HepG2 (cell line): ENCODE measurements around the gene PAIP1. TPM values are rescaled to one million over a fixed set of nuclear protein-coding genes. Genes with fewer than 3 reads are reported as not detected.
A peak's percentile ranks its signal among the peaks of the same experiment; 100 is the strongest.

ENCODE experiments used
- ARID5B ChIP-seq: IDR thresholded peaks from 2 replicates; pipeline ENCODE4 v1.4.0; 2020; ENCODE audit warnings: mild to moderate bottlenecking, missing genetic modification reagents
- CBX5 ChIP-seq: sonication (generic); formaldehyde crosslinking; IDR thresholded peaks from 2 replicates; pipeline ENCODE4 v1.4.0; 2020; ENCODE audit warnings: missing genetic modification reagents, borderline replicate concordance
- HCFC1 ChIP-seq: fragments of 150-350 bp; IDR thresholded peaks from 2 replicates; pipeline ENCODE4 v1.6.1; 2014; ENCODE audit warnings: low read depth, low read length
- NFYC ChIP-seq: IDR thresholded peaks from 2 replicates; pipeline ENCODE4 v1.6.1; 2016; ENCODE audit warnings: missing genetic modification reagents, missing compliant biosample characterization
- NR2F6 ChIP-seq, 2 experiments: IDR thresholded peaks; 2 replicates each; pipeline ENCODE4 v1.6.1; 2016; ENCODE audit warnings: antibody characterized with exemption in 1 of 2, mild to moderate bottlenecking in 1 of 2
- PHF20 ChIP-seq: sonication (generic); formaldehyde crosslinking; IDR thresholded peaks from 2 replicates; pipeline ENCODE4 v1.5.0; 2020; ENCODE audit warnings: mild to moderate bottlenecking, missing genetic modification reagents
- POGZ ChIP-seq: sonication (generic); formaldehyde crosslinking; IDR thresholded peaks from 2 replicates; pipeline ENCODE4 v1.4.0; 2020; ENCODE audit warnings: mild to moderate bottlenecking, missing genetic modification reagents
- POLR2A ChIP-seq, 2 experiments: IDR thresholded peaks; 2 replicates each; pipeline ENCODE4 v1.6.1; 2011; ENCODE audit warnings: low read depth in 2 of 2, low read length in 2 of 2, mild to moderate bottlenecking in 1 of 2, moderate library complexity in 1 of 2; ENCODE audit not compliant: insufficient read depth in 1 of 2
- SOX13 ChIP-seq, 3 experiments: fragments of 450-650 bp in 1 of 3; sonication (generic) in 1 of 3; formaldehyde crosslinking in 1 of 3; IDR thresholded peaks in 2 of 3; conservative IDR thresholded peaks in 1 of 3; 2 replicates each; pipeline versions ENCODE4 v1.5.0 to v1.6.1; 2016 to 2020; ENCODE audit warnings: antibody characterized with exemption in 1 of 3, mild to moderate bottlenecking in 1 of 3, missing compliant biosample characterization in 1 of 3, missing genetic modification reagents in 1 of 3, moderate library complexity in 1 of 3
- THAP11 ChIP-seq: IDR thresholded peaks from 2 replicates; pipeline ENCODE4 v1.6.1; 2016; ENCODE audit warnings: missing biosample characterization, missing genetic modification reagents
- THAP7 ChIP-seq: sonication (generic); formaldehyde crosslinking; IDR thresholded peaks from 2 replicates; pipeline ENCODE4 v1.8.1; 2023; ENCODE audit warnings: mild to moderate bottlenecking, missing genetic modification reagents
- ZNF251 ChIP-seq: sonication (generic); formaldehyde crosslinking; IDR thresholded peaks from 2 replicates; pipeline ENCODE4 v1.9.0; 2021; ENCODE audit warnings: mild to moderate bottlenecking, missing genetic modification reagents
- ZNF543 ChIP-seq: sonication (generic); formaldehyde crosslinking; IDR thresholded peaks from 2 replicates; pipeline ENCODE4 v1.4.0; 2020; ENCODE audit warnings: mild to moderate bottlenecking, missing genetic modification reagents
- ZNF646 ChIP-seq: sonication (generic); formaldehyde crosslinking; IDR thresholded peaks from 2 replicates; pipeline ENCODE4 v1.9.0; 2021; ENCODE audit warnings: mild to moderate bottlenecking, missing genetic modification reagents
- ZNF674 ChIP-seq: sonication (generic); formaldehyde crosslinking; IDR thresholded peaks from 2 replicates; pipeline ENCODE4 v1.5.0; 2020; ENCODE audit warnings: low read depth, mild to moderate bottlenecking, missing genetic modification reagents
- ZNF772 ChIP-seq: sonication (generic); formaldehyde crosslinking; IDR thresholded peaks from 2 replicates; pipeline ENCODE4 v1.5.0; 2020; ENCODE audit warnings: mild to moderate bottlenecking, missing genetic modification reagents
- ZSCAN21 ChIP-seq: sonication (generic); formaldehyde crosslinking; IDR thresholded peaks from 2 replicates; pipeline ENCODE4 v1.8.0; 2022; ENCODE audit warnings: mild to moderate bottlenecking, missing genetic modification reagents, moderate library complexity, borderline replicate concordance
- polyA plus RNA-seq, 8 experiments: library from polyadenylated mRNA; depleted of rRNA in 3 of 8; stranded (reverse) in 7 of 8; unstranded in 1 of 8; fragments of >200 nt; fragmentation: Illumina TruSeq in 4 of 8; extraction: Trizol in 4 of 8; gene quantifications; 2 replicates each; pipeline versions ENCODE4 v1.2.1 to v1.2.3, GENCODE V29; 2011 to 2016; ENCODE audit warnings: low read depth in 4 of 8, missing spikeins in 1 of 8, mixed read lengths in 1 of 8; ENCODE audit not compliant: insufficient read depth in 1 of 8
- total RNA-seq, 5 experiments: library from RNA; depleted of rRNA; stranded (reverse); fragments of >200 nt; fragmentation: Illumina TruSeq; extraction: Trizol; gene quantifications; 2 replicates each; pipeline ENCODE4 v1.2.3, GENCODE V29; 2016; ENCODE audit warnings: low read depth in 1 of 5

The PAIP1 gene
- total and polyA plus RNA-seq, 2 of the 13 experiments (the other 11 are each of a cell fraction or from before 2014, with no cell fraction given) = 96.6 to 116 TPM

- peak; percentile 69 for TF ChIP-seq NFYC
- TF ChIP-seq ZNF543 (CRISPR knock-in tag) = 0 out of 2 replicates have a peak, but pooled peaks have one; percentile 64
- no peak for TF ChIP-seq ZNF251 (CRISPR knock-in tag)
- peak; percentile 38; the same call in 1 of the 2 replicates for TF ChIP-seq CBX5
- TF ChIP-seq PHF20 = peak; percentile 86
- TF ChIP-seq THAP11 (CRISPR knock-in tag) = peak; percentile 85
- TF ChIP-seq SOX13 (IDR thresholded peaks at IDR 0.05) = no peak
- peak in 1 of 2 experiments; percentile 17; a peak in 1 of 4 replicates for TF ChIP-seq SOX13 (CRISPR knock-in tag; conservative IDR thresholded peaks at IDR 0.05 in 1 of 2, IDR thresholded peaks at IDR 0.05 in 1 of 2)
- no peak for TF ChIP-seq THAP7 (CRISPR knock-in tag)
- TF ChIP-seq POGZ (CRISPR knock-in tag) = peak; percentile 55; the same call in 1 of the 2 replicates
- TF ChIP-seq ARID5B (CRISPR knock-in tag) = peak; percentile 31; the same call in 1 of the 2 replicates
- no peak for TF ChIP-seq ZNF674
- TF ChIP-seq ZNF646 (CRISPR knock-in tag) = no peak
- no peak; the same call in 1 of the 2 replicates for TF ChIP-seq ZSCAN21 (CRISPR knock-in tag)
- TF ChIP-seq HCFC1 = peak; percentile 34; the same call in 1 of the 2 replicates
- TF ChIP-seq ZNF772 (CRISPR knock-in tag) = 0 out of 2 replicates have a peak, but pooled peaks have one; percentile 55
- 0 out of 2 replicates have a peak, but pooled peaks have one; percentile 12 for TF ChIP-seq NR2F6 (IDR thresholded peaks at IDR 0.05)
- TF ChIP-seq NR2F6 (CRISPR knock-in tag; IDR thresholded peaks at IDR 0.05) = no peak
- TF ChIP-seq POLR2A (IDR thresholded peaks at IDR 0.05; ENCODE audit: insufficient read depth in 1 of 2, low read depth in 2 of 2, low read length in 2 of 2) = peak; percentile 80 to 90
These were observed 41.8 kb downstream of the PAIP1 start, which contains the start of gene C5orf34 (continued) for GRCh38 chr5:43514816-43515677.
